ENCODE data around the gene NSUN5.

Gene NSUN5

DNA sequence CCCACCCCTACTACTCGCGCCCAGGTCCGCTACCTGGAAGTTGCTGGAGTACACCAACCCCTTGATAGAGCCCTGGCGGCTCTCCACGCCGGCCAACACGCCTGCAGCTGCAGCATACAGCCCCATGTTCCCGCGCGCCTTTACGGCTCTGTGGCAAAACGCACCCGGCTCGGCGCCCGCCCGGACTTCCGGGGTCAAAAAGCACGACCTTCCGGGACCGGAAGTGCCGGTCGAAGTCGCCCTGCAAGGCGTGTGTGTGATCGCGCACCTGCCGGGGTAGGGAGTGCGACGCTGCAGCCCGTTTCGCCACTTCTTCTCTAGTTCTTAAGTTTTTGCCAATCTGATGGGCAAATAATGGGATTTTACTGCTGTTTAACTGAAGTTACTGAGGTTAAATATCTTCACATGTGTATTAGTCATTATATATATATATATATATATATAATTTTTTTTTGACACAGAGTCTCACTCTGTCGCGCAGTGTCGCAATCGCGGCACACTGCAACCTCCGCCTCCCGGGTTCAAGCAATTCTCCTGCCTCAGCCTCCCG is at the start of gene NSUN5:
Gene NSUN5 (minus strand): TSS at position 162 of the 550 bp plus-strand sequence. CDS start 36 bp downstream, at position 126.
- no peaks in the 10 kb centered on the region for H3K9me3 ChIP-seq (ENCODE audit: control insufficient read depth, low read length)
- no peaks in the 10 kb centered on the region for H3K36me3 ChIP-seq (ENCODE audit: control insufficient read depth, insufficient read depth, low read length)
- peak within 1 kb of the TSS; percentile 66 for H3K27ac ChIP-seq
- H3K4me3 ChIP-seq (ENCODE audit: low read depth, low read length) = peak within 1 kb of the TSS; percentile 58
- H3K4me2 ChIP-seq (ENCODE audit: low read length) = peak within 1 kb of the TSS; percentile 34
- peak within 1 kb of the TSS; percentile 3 for H3K9ac ChIP-seq
- no peaks in the 10 kb centered on the region for H3K27me3 ChIP-seq (ENCODE audit: control insufficient read depth, insufficient read depth, low read length)
- TF ChIP-seq, protein P1, sequence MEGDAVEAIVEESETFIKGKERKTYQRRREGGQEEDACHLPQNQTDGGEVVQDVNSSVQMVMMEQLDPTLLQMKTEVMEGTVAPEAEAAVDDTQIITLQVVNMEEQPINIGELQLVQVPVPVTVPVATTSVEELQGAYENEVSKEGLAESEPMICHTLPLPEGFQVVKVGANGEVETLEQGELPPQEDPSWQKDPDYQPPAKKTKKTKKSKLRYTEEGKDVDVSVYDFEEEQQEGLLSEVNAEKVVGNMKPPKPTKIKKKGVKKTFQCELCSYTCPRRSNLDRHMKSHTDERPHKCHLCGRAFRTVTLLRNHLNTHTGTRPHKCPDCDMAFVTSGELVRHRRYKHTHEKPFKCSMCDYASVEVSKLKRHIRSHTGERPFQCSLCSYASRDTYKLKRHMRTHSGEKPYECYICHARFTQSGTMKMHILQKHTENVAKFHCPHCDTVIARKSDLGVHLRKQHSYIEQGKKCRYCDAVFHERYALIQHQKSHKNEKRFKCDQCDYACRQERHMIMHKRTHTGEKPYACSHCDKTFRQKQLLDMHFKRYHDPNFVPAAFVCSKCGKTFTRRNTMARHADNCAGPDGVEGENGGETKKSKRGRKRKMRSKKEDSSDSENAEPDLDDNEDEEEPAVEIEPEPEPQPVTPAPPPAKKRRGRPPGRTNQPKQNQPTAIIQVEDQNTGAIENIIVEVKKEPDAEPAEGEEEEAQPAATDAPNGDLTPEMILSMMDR (IDR thresholded peaks at IDR 0.05) = no peak
- H2AFZ ChIP-seq = peak within 1 kb of the TSS; percentile 83
- H3K79me2 ChIP-seq = no peaks in the 10 kb centered on the region
- H3K4me1 ChIP-seq = peaks cover 8% of the 10 kb centered on the region

DNA sequence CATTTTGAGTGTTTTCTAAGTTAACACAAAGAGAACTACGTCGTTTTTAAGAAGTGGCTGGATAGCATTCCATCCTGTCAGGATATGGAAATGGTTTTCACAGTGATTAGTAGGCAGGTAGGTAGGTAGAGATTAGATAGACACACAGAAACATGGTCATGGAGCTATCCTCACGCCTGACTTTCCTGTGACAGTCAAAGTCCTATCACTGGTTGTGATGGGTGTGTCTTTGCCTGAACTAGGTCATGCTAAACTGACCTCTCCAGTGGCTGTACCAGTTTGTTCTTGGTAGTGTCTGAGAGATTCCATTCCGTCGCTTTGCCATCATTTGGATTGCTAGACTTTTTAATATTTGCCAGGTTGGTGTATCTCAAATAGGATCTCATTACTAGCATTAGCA is 47.5 kb upstream of the NSUN5 start:
- H3K9ac ChIP-seq = no peak overlapping the region
- H3K4me3 ChIP-seq (ENCODE audit: low read depth, low read length) = no peak overlapping the region
- no peaks in the 10 kb centered on the region for H3K27me3 ChIP-seq (ENCODE audit: control insufficient read depth, insufficient read depth, low read length)
- no peaks in the 10 kb centered on the region for H3K36me3 ChIP-seq (ENCODE audit: control insufficient read depth, insufficient read depth, low read length)
- no peak overlapping the region for H2AFZ ChIP-seq
- H3K4me1 ChIP-seq = peaks cover 9% of the 10 kb centered on the region
- no peaks in the 10 kb centered on the region for H3K9me3 ChIP-seq (ENCODE audit: control insufficient read depth, low read length)
- H3K4me2 ChIP-seq (ENCODE audit: low read length) = no peak overlapping the region
- no peak overlapping the region for H3K27ac ChIP-seq
- TF ChIP-seq, protein P1 (IDR thresholded peaks at IDR 0.05) = no peak
- H3K79me2 ChIP-seq = no peaks in the 10 kb centered on the region

DNA sequence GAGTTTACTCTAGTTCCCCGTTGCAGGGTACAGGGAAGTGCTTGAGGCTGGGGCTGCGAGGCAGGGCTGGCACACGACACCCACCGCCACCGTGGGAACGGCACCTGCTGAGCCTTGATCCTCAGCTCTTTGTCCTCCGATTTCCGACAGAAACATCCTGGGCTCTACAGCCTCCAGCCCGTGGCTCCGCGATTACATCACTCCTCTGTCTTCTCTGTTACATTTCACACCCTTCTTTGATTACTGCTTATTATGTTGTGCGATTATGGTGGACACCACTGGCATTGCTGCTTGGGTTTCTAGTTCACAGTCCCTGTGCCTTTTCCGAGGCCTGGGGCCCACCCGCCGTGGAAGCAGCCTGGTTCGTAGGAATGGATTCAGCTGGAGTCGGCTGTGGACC is 46.2 kb upstream of the NSUN5 start:
- H3K27me3 ChIP-seq (ENCODE audit: control insufficient read depth, insufficient read depth, low read length) = no peaks in the 10 kb centered on the region
- TF ChIP-seq, protein P1 (IDR thresholded peaks at IDR 0.05) = no peak
- H3K36me3 ChIP-seq (ENCODE audit: control insufficient read depth, insufficient read depth, low read length) = no peaks in the 10 kb centered on the region
- no peak overlapping the region for H3K4me2 ChIP-seq (ENCODE audit: low read length)
- peaks cover 9% of the 10 kb centered on the region for H3K4me1 ChIP-seq
- no peak overlapping the region for H3K27ac ChIP-seq
- no peak overlapping the region for H3K9ac ChIP-seq
- H3K79me2 ChIP-seq = no peaks in the 10 kb centered on the region
- no peaks in the 10 kb centered on the region for H3K9me3 ChIP-seq (ENCODE audit: control insufficient read depth, low read length)
- H3K4me3 ChIP-seq (ENCODE audit: low read depth, low read length) = no peak overlapping the region
- no peak overlapping the region for H2AFZ ChIP-seq

DNA sequence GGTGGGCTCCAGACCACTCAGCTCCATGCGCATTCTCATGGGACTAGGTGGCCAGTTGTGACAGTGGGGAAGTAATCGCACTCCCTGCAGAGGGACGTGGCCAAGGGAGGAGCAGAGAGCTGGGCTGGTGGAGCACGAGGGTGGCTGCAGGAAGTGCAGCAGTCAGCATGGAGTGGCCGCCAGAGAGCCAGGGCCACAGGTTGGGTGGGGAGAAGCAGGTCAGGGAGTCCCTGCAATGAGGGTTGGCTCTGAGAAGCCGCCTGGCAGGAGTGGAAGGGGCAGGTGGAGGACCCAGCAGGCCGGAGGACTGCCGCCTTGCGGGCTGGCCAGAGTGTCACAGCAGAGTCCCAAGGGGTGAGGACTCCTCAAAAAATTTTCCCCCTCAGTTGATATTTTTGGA is 45.6 kb upstream of the NSUN5 start:
- no peaks in the 10 kb centered on the region for H3K9me3 ChIP-seq (ENCODE audit: control insufficient read depth, low read length)
- no peak overlapping the region for H2AFZ ChIP-seq
- no peak overlapping the region for H3K4me3 ChIP-seq (ENCODE audit: low read depth, low read length)
- H3K4me2 ChIP-seq (ENCODE audit: low read length) = no peak overlapping the region
- TF ChIP-seq, protein P1 (IDR thresholded peaks at IDR 0.05) = no peak
- peaks cover 9% of the 10 kb centered on the region for H3K4me1 ChIP-seq
- no peak overlapping the region for H3K27ac ChIP-seq
- H3K36me3 ChIP-seq (ENCODE audit: control insufficient read depth, insufficient read depth, low read length) = no peaks in the 10 kb centered on the region
- H3K27me3 ChIP-seq (ENCODE audit: control insufficient read depth, insufficient read depth, low read length) = no peaks in the 10 kb centered on the region
- H3K9ac ChIP-seq = no peak overlapping the region
- H3K79me2 ChIP-seq = no peaks in the 10 kb centered on the region

DNA sequence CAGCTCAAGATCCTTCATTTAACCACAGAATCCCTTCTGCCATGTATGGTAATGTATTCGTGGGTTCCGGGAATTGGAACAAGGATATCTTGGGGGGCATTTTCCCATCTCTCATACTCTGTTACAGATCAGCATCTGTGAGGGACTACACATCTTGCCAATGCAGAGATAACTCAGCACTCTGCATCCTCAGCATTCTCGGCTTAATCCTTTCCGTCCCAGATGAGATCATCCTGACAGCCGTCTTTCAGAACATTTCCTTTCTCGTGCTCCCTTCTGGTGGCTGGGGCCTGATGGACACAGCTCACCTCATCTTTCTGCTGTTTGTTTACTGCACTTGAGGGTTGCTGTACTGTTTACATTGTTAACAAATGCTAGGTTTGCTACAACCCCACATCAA is 44.6 kb upstream of the NSUN5 start:
- Histone ChIP-seq H3K27ac (no peak overlapping the region), H3K4me3 (ENCODE audit: low read depth, low read length) (no peak overlapping the region), H3K79me2 (no peaks in the 10 kb centered on the region), H3K36me3 (ENCODE audit: control insufficient read depth, insufficient read depth, low read length) (no peaks in the 10 kb centered on the region), H3K9ac (no peak overlapping the region), H3K4me1 (peaks cover 9% of the 10 kb centered on the region), H3K27me3 (ENCODE audit: control insufficient read depth, insufficient read depth, low read length) (no peaks in the 10 kb centered on the region), H3K9me3 (ENCODE audit: control insufficient read depth, low read length) (no peaks in the 10 kb centered on the region), H2AFZ (no peak overlapping the region), H3K4me2 (ENCODE audit: low read length) (no peak overlapping the region)
- TF ChIP-seq, protein P1 (IDR thresholded peaks at IDR 0.05) = no peak

Data from parathyroid adenoma (tissue), 2 donors.